Lung (tissue), 12 donors: Measurements from ENCODE around the gene ANKRD44. TPM values are rescaled to one million over a fixed set of nuclear protein-coding genes. Genes with fewer than 3 reads are reported as not detected.
"Not testable (repeated sequence)": the region's sequence is repeated elsewhere in the genome, so short reads cannot be mapped to it uniquely, and the experiment has no call there.

Experiments used
- ATAC-seq: fragments of 200-7000 bp; cut with Tn5 transposase; one replicate; pipeline ENCODE4 v1.9.1; 2020; ENCODE audit warnings: moderate number of reproducible peaks; ENCODE audit not compliant: insufficient read depth, low FRiP score
- DNase-seq, 3 donors: peaks; one replicate each; pipeline ENCODE4 v3.0.0-alpha.2; 2013 to 2017
- H3K27ac ChIP-seq, 2 donors: one replicate each; pipeline ENCODE4 v1.5.1; 2013; ENCODE audit warnings: mild to moderate bottlenecking in 2 of 2, moderate library complexity in 2 of 2, control low read depth in 1 of 2, inconsistent platforms in 1 of 2, low read depth in 1 of 2, low read length in 1 of 2
- H3K27me3 ChIP-seq, 3 donors: one replicate each; pipeline ENCODE4 v1.5.1; 2013; ENCODE audit warnings: low read length in 2 of 3; ENCODE audit not compliant: control insufficient read depth in 3 of 3, insufficient read depth in 3 of 3
- H3K36me3 ChIP-seq, 4 donors: one replicate each; pipeline ENCODE4 v1.5.1; 2013; ENCODE audit warnings: low read length in 4 of 4, mild to moderate bottlenecking in 1 of 4, moderate library complexity in 1 of 4; ENCODE audit not compliant: control insufficient read depth in 4 of 4, insufficient read depth in 4 of 4
- H3K4me1 ChIP-seq, 5 donors: one replicate each; pipeline ENCODE4 v1.5.1; 2013; ENCODE audit warnings: low read length in 5 of 5, mild to moderate bottlenecking in 2 of 5, moderate library complexity in 1 of 5; ENCODE audit not compliant: control insufficient read depth in 5 of 5, insufficient read depth in 5 of 5
- H3K4me3 ChIP-seq: one replicate; pipeline ENCODE4 v1.5.1; 2013; ENCODE audit warnings: mild to moderate bottlenecking, control low read depth, moderate library complexity
- H3K9ac ChIP-seq, 2 donors: one replicate each; pipeline ENCODE4 v1.5.1; 2013; ENCODE audit warnings: low read length in 2 of 2, control low read depth in 1 of 2; ENCODE audit not compliant: insufficient read depth in 1 of 2
- H3K9me3 ChIP-seq, 4 donors: one replicate each; pipeline ENCODE4 v1.5.1; 2013; ENCODE audit warnings: low read length in 3 of 4, mild to moderate bottlenecking in 1 of 4, moderate library complexity in 1 of 4; ENCODE audit not compliant: control insufficient read depth in 4 of 4, insufficient read depth in 3 of 4
- CTCF ChIP-seq: IDR thresholded peaks from 2 replicates; pipeline ENCODE4 v1.5.1; 2012; ENCODE audit warnings: mild to moderate bottlenecking; ENCODE audit errors: control extremely low read depth, extremely low read depth
- WGBS, 2 donors: extraction: QIAGEN DNeasy Blood & Tissue Kit; methylation state at CpG; one replicate each; pipeline ENCODE4 v1.1.7; 2013; 5-methylcytosine and 5-hydroxymethylcytosine counted together
- polyA plus RNA-seq, 2 donors: library from polyadenylated mRNA; stranded (reverse); fragments of 200-250 nt; gene quantifications; one replicate each; pipeline ENCODE4 v1.2.1, GENCODE V29; 2013
- total RNA-seq, 2 donors: library from RNA; depleted of rRNA in 1 of 2; stranded (reverse); fragments of >200 nt in 1 of 2; gene quantifications; one replicate each; pipeline ENCODE4 v1.2.1, GENCODE V29; 2014 to 2021
- donor health status: control.
- donor health status: control.
- donor health status: Bipolar disorder and iron deficiency.
- donor health status: healthy.
- donor health status: DM: yes; HTN: yes; CAD: no.

Gene ANKRD44
- total and polyA plus RNA-seq, 4 donors, result 7.1 to 73.8 (median 20.3) TPM

GRCh38 chr2:197294260-197294659 is 16.3 kb downstream of the ANKRD44 start:
- Histone ChIP-seq H3K9ac (no peak overlapping the region), H3K36me3 (peaks cover 0 to 2% (median 0%) of the 10 kb centered on the region in 4 donors), H3K4me1 (peaks cover 0 to 31% (median 5%) of the 10 kb centered on the region in 5 donors), H3K4me3 (no peak overlapping the region), H3K9me3 (no peaks in the 10 kb centered on the region), H3K27ac (no peak overlapping the region), H3K27me3 (no peaks in the 10 kb centered on the region)
- ATAC-seq, result no peak
- WGBS, 2 donors, result 54 to 57% methylated on average over 3 of the region's 3 CpGs
- no peak for TF ChIP-seq CTCF
- no peak for DNase-seq

- Histone ChIP-seq H3K4me1 (peaks cover 0 to 31% (median 5%) of the 10 kb centered on the region in 5 donors), H3K9ac (no peak overlapping the region), H3K36me3 (peaks cover 0 to 2% (median 0%) of the 10 kb centered on the region in 4 donors), H3K27me3 (no peaks in the 10 kb centered on the region), H3K27ac (peak overlapping the region in 1 of 2 donors; percentile 21), H3K9me3 (no peaks in the 10 kb centered on the region), H3K4me3 (no peak overlapping the region)
- no peak for TF ChIP-seq CTCF
- ATAC-seq (no peak), DNase-seq (peak in 1 of 3 donors; percentile 21)
- 9 to 30% methylated on average over 5 of the region's 5 CpGs for WGBS, 2 donors
These were observed 17.1 kb downstream of the ANKRD44 start for GRCh38 chr2:197293252-197294007.

GRCh38 chr2:197292619-197293018 is 18.0 kb downstream of the ANKRD44 start:
- DNase-seq (no peak), ATAC-seq (no peak)
- no peak overlapping the region for H3K4me3 ChIP-seq
- no peaks in the 10 kb centered on the region for H3K27me3 ChIP-seq
- no peak overlapping the region for H3K9ac ChIP-seq
- no peaks in the 10 kb centered on the region for H3K9me3 ChIP-seq
- peaks cover 0 to under 1% (median 0%) of the 10 kb centered on the region in 4 donors for H3K36me3 ChIP-seq
- H3K27ac ChIP-seq, result peak overlapping the region in 1 of 2 donors; percentile 33
- H3K4me1 ChIP-seq, result peaks cover 0 to 31% (median 5%) of the 10 kb centered on the region in 5 donors
- TF ChIP-seq CTCF, result no peak
- 78 to 82% methylated on average over 2 of the region's 2 CpGs for WGBS, 2 donors

- H3K27me3 ChIP-seq, H3K9ac ChIP-seq, H3K4me3 ChIP-seq, DNase-seq, ATAC-seq, H3K9me3 ChIP-seq, H3K4me1 ChIP-seq, H3K36me3 ChIP-seq: not testable (repeated sequence)
- 83 to 88% methylated on average over 7 of the region's 7 CpGs for WGBS, 2 donors
- peak overlapping the region in 1 of 2 donors; percentile 24 for H3K27ac ChIP-seq
These were observed 23.0 kb downstream of the ANKRD44 start for GRCh38 chr2:197287596-197287932.
